ENCODE data around the gene CAMKK2.

Gene CAMKK2

DNA sequence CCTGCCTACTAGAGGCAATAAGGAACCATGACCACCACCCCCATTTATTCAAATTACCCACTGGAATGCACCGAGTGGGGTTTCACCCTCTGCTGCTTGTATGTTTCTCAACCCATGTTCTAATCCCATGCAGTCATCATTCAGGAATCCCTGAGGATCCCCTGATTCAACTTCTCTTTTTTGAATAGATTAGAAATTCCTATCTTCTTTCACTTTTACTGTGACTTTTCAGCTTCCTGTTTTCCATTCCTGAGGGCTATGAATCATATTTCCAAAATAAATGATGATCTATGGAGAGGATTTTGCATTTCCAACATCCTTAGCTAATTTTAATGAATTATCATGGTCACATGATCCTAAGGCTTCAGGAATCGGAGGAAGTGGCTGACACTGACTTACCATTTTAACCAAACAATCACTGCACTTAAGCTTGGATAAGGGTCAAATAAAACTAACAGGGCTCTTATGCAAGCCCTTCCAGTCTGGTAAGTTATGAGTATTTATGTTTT lies 105.9 kb downstream of the CAMKK2 start:
- no peak overlapping the region for H2AFZ ChIP-seq (ENCODE audit: low read length)
- no peak overlapping the region for H3K4me2 ChIP-seq (ENCODE audit: low read depth, low read length, poor library complexity, severe bottlenecking)

DNA sequence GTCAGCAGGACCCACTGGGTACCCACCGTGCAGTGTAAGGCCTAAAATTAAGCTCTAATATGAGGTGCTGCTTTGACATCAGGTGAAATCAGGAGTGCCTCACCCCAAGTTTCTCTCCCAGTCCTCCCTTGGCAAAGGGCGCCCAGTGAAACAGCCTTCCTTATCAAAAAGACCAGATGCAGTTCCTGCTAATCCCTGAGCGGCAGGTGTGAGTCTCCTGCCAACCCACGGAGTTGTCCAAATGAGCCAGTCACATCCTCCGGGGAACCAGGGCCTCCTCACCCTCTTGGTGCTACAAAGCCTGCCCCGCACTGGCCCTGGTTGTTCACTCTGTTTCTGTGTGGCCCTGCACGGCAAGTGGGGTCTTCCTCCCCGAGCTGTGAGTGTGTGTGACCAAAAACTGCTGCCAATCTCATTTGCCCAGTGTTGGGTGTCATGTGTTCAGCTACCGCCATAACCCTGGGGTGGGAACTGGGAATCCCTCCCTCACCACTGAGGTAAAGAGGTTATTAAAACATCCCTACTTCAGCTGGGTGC lies 106.8 kb downstream of the CAMKK2 start:
- no peak overlapping the region for H3K4me3 ChIP-seq (ENCODE audit: low read length, poor library complexity, severe bottlenecking)
- H2AFZ ChIP-seq (ENCODE audit: low read length) = no peak overlapping the region
- H3K79me2 ChIP-seq (ENCODE audit: insufficient read depth, low read length) = no peaks in the 10 kb centered on the region
- H3K4me1 ChIP-seq (ENCODE audit: insufficient read depth, low read length, poor library complexity, severe bottlenecking) = no peaks in the 10 kb centered on the region
- TF ChIP-seq EZH2phosphoT487 (IDR thresholded peaks at IDR 0.05; ENCODE audit: borderline replicate concordance) = no peak
- TF ChIP-seq, protein P1, sequence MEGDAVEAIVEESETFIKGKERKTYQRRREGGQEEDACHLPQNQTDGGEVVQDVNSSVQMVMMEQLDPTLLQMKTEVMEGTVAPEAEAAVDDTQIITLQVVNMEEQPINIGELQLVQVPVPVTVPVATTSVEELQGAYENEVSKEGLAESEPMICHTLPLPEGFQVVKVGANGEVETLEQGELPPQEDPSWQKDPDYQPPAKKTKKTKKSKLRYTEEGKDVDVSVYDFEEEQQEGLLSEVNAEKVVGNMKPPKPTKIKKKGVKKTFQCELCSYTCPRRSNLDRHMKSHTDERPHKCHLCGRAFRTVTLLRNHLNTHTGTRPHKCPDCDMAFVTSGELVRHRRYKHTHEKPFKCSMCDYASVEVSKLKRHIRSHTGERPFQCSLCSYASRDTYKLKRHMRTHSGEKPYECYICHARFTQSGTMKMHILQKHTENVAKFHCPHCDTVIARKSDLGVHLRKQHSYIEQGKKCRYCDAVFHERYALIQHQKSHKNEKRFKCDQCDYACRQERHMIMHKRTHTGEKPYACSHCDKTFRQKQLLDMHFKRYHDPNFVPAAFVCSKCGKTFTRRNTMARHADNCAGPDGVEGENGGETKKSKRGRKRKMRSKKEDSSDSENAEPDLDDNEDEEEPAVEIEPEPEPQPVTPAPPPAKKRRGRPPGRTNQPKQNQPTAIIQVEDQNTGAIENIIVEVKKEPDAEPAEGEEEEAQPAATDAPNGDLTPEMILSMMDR (conservative IDR thresholded peaks at IDR 0.05; ENCODE audit: low read length) = no peak
- H3F3A ChIP-seq (ENCODE audit: low read depth) = no peaks in the 10 kb centered on the region
- no peaks in the 10 kb centered on the region for H3K27me3 ChIP-seq (ENCODE audit: insufficient read depth, low read length, poor library complexity, severe bottlenecking)
- no peak overlapping the region for H3K4me2 ChIP-seq (ENCODE audit: low read depth, low read length, poor library complexity, severe bottlenecking)
- no peaks in the 10 kb centered on the region for H4K20me1 ChIP-seq (ENCODE audit: insufficient read depth, low read length, poor library complexity, severe bottlenecking)
- H3K9me3 ChIP-seq (ENCODE audit: insufficient read depth, low read depth, low read length) = no peaks in the 10 kb centered on the region
- H3K9me2 ChIP-seq (replicated peaks; ENCODE audit: low read depth, low read length) = no peaks in the 10 kb centered on the region
- H3K36me3 ChIP-seq (ENCODE audit: insufficient read depth, low read length) = no peaks in the 10 kb centered on the region
- no peak overlapping the region for H3K9ac ChIP-seq (ENCODE audit: low read depth, low read length, poor library complexity, severe bottlenecking)

More for the DNA sequence above, 105.9 kb downstream of the CAMKK2 start:
- Histone ChIP-seq H3K9ac (ENCODE audit: low read depth, low read length, poor library complexity, severe bottlenecking) (no peak overlapping the region), H3K4me3 (ENCODE audit: low read length, poor library complexity, severe bottlenecking) (no peak overlapping the region), H3K36me3 (ENCODE audit: insufficient read depth, low read length) (no peaks in the 10 kb centered on the region), H3K9me2 (replicated peaks; ENCODE audit: low read depth, low read length) (no peaks in the 10 kb centered on the region), H3K27me3 (ENCODE audit: insufficient read depth, low read length, poor library complexity, severe bottlenecking) (no peaks in the 10 kb centered on the region), H3K9me3 (ENCODE audit: insufficient read depth, low read depth, low read length) (no peaks in the 10 kb centered on the region), H4K20me1 (ENCODE audit: insufficient read depth, low read length, poor library complexity, severe bottlenecking) (no peaks in the 10 kb centered on the region), H3K79me2 (ENCODE audit: insufficient read depth, low read length) (no peaks in the 10 kb centered on the region), H3K4me1 (ENCODE audit: insufficient read depth, low read length, poor library complexity, severe bottlenecking) (no peaks in the 10 kb centered on the region), H3F3A (ENCODE audit: low read depth) (no peaks in the 10 kb centered on the region)
- TF ChIP-seq, protein P1 (conservative IDR thresholded peaks at IDR 0.05; ENCODE audit: low read length) = no peak
- TF ChIP-seq EZH2phosphoT487 (IDR thresholded peaks at IDR 0.05; ENCODE audit: borderline replicate concordance) = no peak

DNA sequence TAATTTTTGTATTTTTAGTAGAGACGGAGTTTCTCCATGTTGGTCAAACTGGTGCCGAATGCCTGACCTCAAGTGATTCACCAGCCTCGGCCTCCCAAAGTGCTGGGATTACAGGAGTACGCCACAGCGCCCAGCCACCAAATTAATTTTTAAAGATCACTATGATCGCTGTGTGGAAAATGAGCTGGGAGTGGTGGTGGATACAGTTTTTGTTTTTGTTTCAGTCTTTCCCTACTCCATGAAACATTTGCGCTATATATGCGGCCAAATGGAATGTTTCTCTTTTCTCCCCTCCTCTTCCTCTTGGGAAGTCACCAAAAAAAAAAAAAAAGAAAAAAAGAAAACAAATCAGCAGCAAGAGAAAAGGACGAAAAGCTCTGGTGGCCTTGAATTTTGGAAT lies 107.4 kb downstream of the CAMKK2 start:
- Histone ChIP-seq H3K9ac (ENCODE audit: low read depth, low read length, poor library complexity, severe bottlenecking) (no peak overlapping the region), H2AFZ (ENCODE audit: low read length) (no peak overlapping the region), H3K4me2 (ENCODE audit: low read depth, low read length, poor library complexity, severe bottlenecking) (no peak overlapping the region), H3K36me3 (ENCODE audit: insufficient read depth, low read length) (no peaks in the 10 kb centered on the region), H3K9me2 (replicated peaks; ENCODE audit: low read depth, low read length) (no peaks in the 10 kb centered on the region), H3K4me3 (ENCODE audit: low read length, poor library complexity, severe bottlenecking) (no peak overlapping the region), H3F3A (ENCODE audit: low read depth) (no peaks in the 10 kb centered on the region), H3K27me3 (ENCODE audit: insufficient read depth, low read length, poor library complexity, severe bottlenecking) (no peaks in the 10 kb centered on the region), H3K79me2 (ENCODE audit: insufficient read depth, low read length) (no peaks in the 10 kb centered on the region), H4K20me1 (ENCODE audit: insufficient read depth, low read length, poor library complexity, severe bottlenecking) (no peaks in the 10 kb centered on the region), H3K4me1 (ENCODE audit: insufficient read depth, low read length, poor library complexity, severe bottlenecking) (no peaks in the 10 kb centered on the region), H3K9me3 (ENCODE audit: insufficient read depth, low read depth, low read length) (no peaks in the 10 kb centered on the region)
- no peak for TF ChIP-seq EZH2phosphoT487 (IDR thresholded peaks at IDR 0.05; ENCODE audit: borderline replicate concordance)
- TF ChIP-seq, protein P1 (conservative IDR thresholded peaks at IDR 0.05; ENCODE audit: low read length) = no peak
